Smooth muscle cell (in vitro differentiated cells): ENCODE data around the gene MEFV. TPM values are rescaled to one million over a fixed set of nuclear protein-coding genes. Genes with fewer than 3 reads are reported as not detected.

Experiments
- DNase-seq: peaks from one replicate; lab custom pipeline; 2025; ENCODE audit not compliant: unreplicated experiment; lab: John Stamatoyannopoulos, UW
- H2AFZ ChIP-seq: fragments of 200-600 bp; sonication (generic); 2 replicates; pipeline ENCODE4 v1.6.0; 2016; ENCODE audit warnings: antibody characterized with exemption, low read depth, mild to moderate bottlenecking
- H3F3A ChIP-seq: fragments of 200-600 bp; sonication (generic); 2 replicates; pipeline ENCODE4 v1.6.0; 2017; ENCODE audit warnings: antibody characterized with exemption, low read depth
- H3K27ac ChIP-seq: fragments of 200-600 bp; sonication (generic); 2 replicates; pipeline ENCODE4 v1.5.1; 2016; ENCODE audit warnings: low read depth, mild to moderate bottlenecking
- H3K27me3 ChIP-seq: fragments of 200-600 bp; sonication (generic); 2 replicates; pipeline ENCODE4 v1.6.1; 2016; ENCODE audit warnings: low read depth, mild to moderate bottlenecking
- H3K36me3 ChIP-seq: fragments of 200-600 bp; sonication (generic); 2 replicates; pipeline ENCODE4 v1.5.1; 2016; ENCODE audit warnings: low read depth
- H3K4me1 ChIP-seq: fragments of 200-600 bp; sonication (generic); 2 replicates; pipeline ENCODE4 v1.5.1; 2016; ENCODE audit warnings: low read depth
- H3K4me2 ChIP-seq: fragments of 200-600 bp; sonication (generic); 2 replicates; pipeline ENCODE4 v1.6.0; 2016; ENCODE audit warnings: mild to moderate bottlenecking
- H3K4me3 ChIP-seq: fragments of 200-600 bp; sonication (generic); 2 replicates; pipeline ENCODE4 v1.5.1; 2016; ENCODE audit warnings: mild to moderate bottlenecking
- H3K79me2 ChIP-seq: fragments of 200-600 bp; sonication (generic); 2 replicates; pipeline ENCODE4 v1.6.0; 2016; ENCODE audit warnings: low read depth, mild to moderate bottlenecking
- H3K9ac ChIP-seq: fragments of 200-600 bp; sonication (generic); 2 replicates; pipeline ENCODE4 v1.6.0; 2016; ENCODE audit warnings: low read depth
- H3K9me3 ChIP-seq: fragments of 200-600 bp; sonication (generic); replicated peaks from 2 replicates; pipeline ENCODE4 v1.5.1; 2016; ENCODE audit warnings: low read depth
- H4K20me1 ChIP-seq: fragments of 200-600 bp; sonication (generic); 2 replicates; pipeline ENCODE4 v1.6.0; 2016; ENCODE audit warnings: low read depth
- CTCF ChIP-seq: fragments of 200-600 bp; sonication (generic); IDR thresholded peaks from 2 replicates; pipeline ENCODE4 v1.5.1; 2017; ENCODE audit warnings: borderline replicate concordance, mild to moderate bottlenecking, antibody characterized with exemption; ENCODE audit not compliant: insufficient read depth, poor library complexity, severe bottlenecking
- WGBS: methylation state at CpG from one replicate; pipeline ENCODE4 v1.1.7; 2016; ENCODE audit warnings: low lambda C conversion rate; 5-methylcytosine and 5-hydroxymethylcytosine counted together
- polyA plus RNA-seq: library from polyadenylated mRNA; unstranded; fragments of >200 nt; fragmentation: Nextera tagmentation; extraction: Ambion mirVana; gene quantifications from 2 replicates; pipeline ENCODE4 v1.2.1, GENCODE V29; 2016
- total RNA-seq: library from RNA; depleted of rRNA; stranded (reverse); fragments of >200 nt; gene quantifications from 2 replicates; pipeline ENCODE4 v1.2.3, GENCODE V29; 2014

Gene MEFV
- total and polyA plus RNA-seq, 2 experiments from 2014 or later: not detected

GRCh38 chr16:3282730-3283542 is 26.5 kb upstream of the MEFV start, which contains the start of gene ZNF263:
TSS of gene ZNF263 (plus strand) at chr16:3283491. CDS start at chr16:3283819, 328 bp downstream.
- peak within 1 kb of the TSS; percentile 85 for H3K4me3 ChIP-seq
- H3F3A ChIP-seq: no peaks in the 10 kb centered on the region
- H3K9ac ChIP-seq: peak within 1 kb of the TSS; percentile 93
- WGBS: under 1% methylated on average over 72 of the region's 72 CpGs
- peak within 1 kb of the TSS; percentile 98 for H3K27ac ChIP-seq
- peaks cover 15% of the 10 kb centered on the region for H3K36me3 ChIP-seq
- peaks cover 14% of the 10 kb centered on the region for H3K4me1 ChIP-seq
- peak; percentile 90 for DNase-seq
- peak within 1 kb of the TSS; percentile 85 for H2AFZ ChIP-seq
- peaks cover under 1% of the 10 kb centered on the region for H3K27me3 ChIP-seq
- H4K20me1 ChIP-seq: peaks cover 11% of the 10 kb centered on the region
- H3K9me3 ChIP-seq: no peaks in the 10 kb centered on the region
- peak within 1 kb of the TSS; percentile 99 for H3K4me2 ChIP-seq
- TF ChIP-seq CTCF: no peak
- H3K79me2 ChIP-seq: peaks cover 44% of the 10 kb centered on the region

GRCh38 chr16:3282103-3282729 is 25.8 kb upstream of the MEFV start:
- peak overlapping the region; percentile 85 for H3K4me3 ChIP-seq
- no peak for DNase-seq

GRCh38 chr16:3281222-3281820 is 24.9 kb upstream of the MEFV start:
- Histone ChIP-seq H3K4me1 (peaks cover 14% of the 10 kb centered on the region), H4K20me1 (peaks cover 11% of the 10 kb centered on the region), H3K4me3 (no peak overlapping the region), H3K9me3 (no peaks in the 10 kb centered on the region), H3K4me2 (no peak overlapping the region), H3K9ac (no peak overlapping the region), H3K36me3 (peaks cover 8% of the 10 kb centered on the region), H3K79me2 (peaks cover 27% of the 10 kb centered on the region), H2AFZ (no peak overlapping the region), H3K27me3 (peaks cover 14% of the 10 kb centered on the region), H3K27ac (no peak overlapping the region), H3F3A (no peaks in the 10 kb centered on the region)
- TF ChIP-seq CTCF: no peak
- 99% methylated on average over 6 of the region's 6 CpGs for WGBS
- DNase-seq: no peak

More at GRCh38 chr16:3282103-3282729, 25.8 kb upstream of the MEFV start:
- no peaks in the 10 kb centered on the region for H3K9me3 ChIP-seq
- H3K4me2 ChIP-seq: peak overlapping the region; percentile 99
- H3K79me2 ChIP-seq: peaks cover 36% of the 10 kb centered on the region
- peaks cover 12% of the 10 kb centered on the region for H3K36me3 ChIP-seq
- H3K4me1 ChIP-seq: peaks cover 14% of the 10 kb centered on the region
- H2AFZ ChIP-seq: peak overlapping the region; percentile 83
- peaks cover 11% of the 10 kb centered on the region for H4K20me1 ChIP-seq
- peak overlapping the region; percentile 93 for H3K9ac ChIP-seq
- peak overlapping the region; percentile 98 for H3K27ac ChIP-seq
- peaks cover 6% of the 10 kb centered on the region for H3K27me3 ChIP-seq
- no peaks in the 10 kb centered on the region for H3F3A ChIP-seq
- 22% methylated on average over 29 of the region's 29 CpGs for WGBS
- TF ChIP-seq CTCF: no peak
